Sigmoid colon (tissue), 3 donors: Measurements from ENCODE around the gene SLC45A1.

ENCODE experiments used
- POLR2A ChIP-seq, 2 donors: fragments of 450-650 bp; IDR thresholded peaks; one replicate each; pipeline ENCODE4 v1.6.1; 2016; ENCODE audit warnings: antibody characterized with exemption in 2 of 2, mild to moderate bottlenecking in 2 of 2, moderate library complexity in 2 of 2
- TF ChIP-seq, protein P1 (sequence below), 4 experiments: fragments of 450-650 bp in 3 of 4; fragments of 200-600 bp in 1 of 4; IDR thresholded peaks; one replicate each; pipeline ENCODE4 v1.5.1; 2016 to 2019; ENCODE audit warnings: antibody characterized with exemption in 4 of 4, mild to moderate bottlenecking in 3 of 4, moderate library complexity in 2 of 4

DNA sequence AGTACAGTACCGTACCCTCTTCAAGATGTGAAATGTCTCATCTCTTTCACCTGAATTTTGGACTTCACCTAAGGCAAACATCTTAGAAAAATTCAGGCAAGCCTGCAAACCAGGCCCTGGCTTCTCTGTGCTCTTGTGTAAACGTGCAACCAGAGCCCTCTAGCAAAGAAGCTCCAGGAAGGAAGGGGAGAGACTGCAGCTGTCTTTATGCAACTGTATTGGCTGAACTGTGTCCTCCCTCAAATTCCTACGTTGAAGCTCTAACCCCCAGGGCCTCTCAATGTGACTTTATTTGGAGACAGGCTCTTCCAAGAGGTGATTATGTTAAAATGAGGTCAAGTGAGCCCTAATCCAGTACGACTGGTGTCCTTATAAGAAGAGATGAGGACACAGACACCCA lies 60.3 kb downstream of the SLC45A1 start:
- TF ChIP-seq, protein P1, sequence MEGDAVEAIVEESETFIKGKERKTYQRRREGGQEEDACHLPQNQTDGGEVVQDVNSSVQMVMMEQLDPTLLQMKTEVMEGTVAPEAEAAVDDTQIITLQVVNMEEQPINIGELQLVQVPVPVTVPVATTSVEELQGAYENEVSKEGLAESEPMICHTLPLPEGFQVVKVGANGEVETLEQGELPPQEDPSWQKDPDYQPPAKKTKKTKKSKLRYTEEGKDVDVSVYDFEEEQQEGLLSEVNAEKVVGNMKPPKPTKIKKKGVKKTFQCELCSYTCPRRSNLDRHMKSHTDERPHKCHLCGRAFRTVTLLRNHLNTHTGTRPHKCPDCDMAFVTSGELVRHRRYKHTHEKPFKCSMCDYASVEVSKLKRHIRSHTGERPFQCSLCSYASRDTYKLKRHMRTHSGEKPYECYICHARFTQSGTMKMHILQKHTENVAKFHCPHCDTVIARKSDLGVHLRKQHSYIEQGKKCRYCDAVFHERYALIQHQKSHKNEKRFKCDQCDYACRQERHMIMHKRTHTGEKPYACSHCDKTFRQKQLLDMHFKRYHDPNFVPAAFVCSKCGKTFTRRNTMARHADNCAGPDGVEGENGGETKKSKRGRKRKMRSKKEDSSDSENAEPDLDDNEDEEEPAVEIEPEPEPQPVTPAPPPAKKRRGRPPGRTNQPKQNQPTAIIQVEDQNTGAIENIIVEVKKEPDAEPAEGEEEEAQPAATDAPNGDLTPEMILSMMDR (IDR thresholded peaks at IDR 0.05), result no peak
- no peak for TF ChIP-seq POLR2A (IDR thresholded peaks at IDR 0.05)
